ENCODE results near the gene TTI1. TPM values are rescaled to one million over a fixed set of nuclear protein-coding genes. Genes with fewer than 3 reads are reported as not detected.

Gene TTI1
- polyA plus RNA-seq, 1 of the 3 experiments (the other 2 are of a cell fraction): 15.6 TPM

GRCh38 chr20:37954190-37954589 lies 79.1 kb downstream of the TTI1 start:
- Histone ChIP-seq H4K20me1 (ENCODE audit: insufficient read depth) (no peaks in the 10 kb centered on the region), H3K9me2 (no peaks in the 10 kb centered on the region), H3K9me3 (no peaks in the 10 kb centered on the region), H2AFZ (ENCODE audit: low read depth) (no peak overlapping the region), H3K9ac (no peak overlapping the region), H3K36me3 (replicated peaks in 1 of 2; ENCODE audit: control insufficient read depth in 1 of 2, insufficient read depth in 2 of 2, low read length in 1 of 2) (no peaks in the 10 kb centered on the region), H3F3A (replicated peaks; ENCODE audit: insufficient read depth) (no peaks in the 10 kb centered on the region), H3K27ac (ENCODE audit: low read depth in 2 of 2, low read length in 1 of 2) (no peak overlapping the region), H3K4me3 (ENCODE audit: low read depth in 2 of 2, low read length in 1 of 2) (no peak overlapping the region), H3K79me2 (ENCODE audit: insufficient read depth) (no peaks in the 10 kb centered on the region), H3K4me1 (ENCODE audit: control insufficient read depth in 1 of 2, insufficient read depth in 2 of 2, low read depth in 1 of 2, low read length in 1 of 2) (peaks cover 0 to 4% of the 10 kb centered on the region in 2 experiments; a peak in 2 of 4 replicates), H3K4me2 (no peak overlapping the region), H3K27me3 (ENCODE audit: insufficient read depth) (no peaks in the 10 kb centered on the region)
- 86% methylated on average over 5 of the region's 5 CpGs for WGBS (ENCODE audit: low lambda C conversion rate)
- DNase-seq: no peak
- ChIA-PET CTCF (interaction anchor here (1.2 to 1.8 kb wide), 2 partner anchors 8 to 33 kb away, joined by 5 read pairs; no protein-coding TSS in a partner anchor), POLR2A (no interaction called here)
- TF ChIP-seq TAF1 (IDR thresholded peaks at IDR 0.05; ENCODE audit: borderline replicate concordance, low read depth, low read length) (no peak), NFIC (IDR thresholded peaks at IDR 0.05; ENCODE audit: borderline replicate concordance) (no peak), TEAD4 (IDR thresholded peaks at IDR 0.05; ENCODE audit: borderline replicate concordance, insufficient read depth) (no peak), MEF2A (IDR thresholded peaks at IDR 0.05; ENCODE audit: borderline replicate concordance, low read depth) (no peak), ELF1 (IDR thresholded peaks at IDR 0.05) (no peak), TCF12 (IDR thresholded peaks at IDR 0.05) (no peak), EZH2phosphoT487 (IDR thresholded peaks at IDR 0.05; ENCODE audit: borderline replicate concordance, low read depth) (no peak), RCOR1 (IDR thresholded peaks at IDR 0.05; ENCODE audit: low read length) (no peak), GABPA (IDR thresholded peaks at IDR 0.05; ENCODE audit: low read depth) (no peak), EP300 (IDR thresholded peaks at IDR 0.05; ENCODE audit: borderline replicate concordance in 1 of 2, low read depth in 1 of 2, low read length in 1 of 2) (no peak), SIN3A (IDR thresholded peaks at IDR 0.05; ENCODE audit: borderline replicate concordance, low read depth, low read length) (no peak), JUND (IDR thresholded peaks at IDR 0.05) (no peak)
- TF ChIP-seq, protein P1, sequence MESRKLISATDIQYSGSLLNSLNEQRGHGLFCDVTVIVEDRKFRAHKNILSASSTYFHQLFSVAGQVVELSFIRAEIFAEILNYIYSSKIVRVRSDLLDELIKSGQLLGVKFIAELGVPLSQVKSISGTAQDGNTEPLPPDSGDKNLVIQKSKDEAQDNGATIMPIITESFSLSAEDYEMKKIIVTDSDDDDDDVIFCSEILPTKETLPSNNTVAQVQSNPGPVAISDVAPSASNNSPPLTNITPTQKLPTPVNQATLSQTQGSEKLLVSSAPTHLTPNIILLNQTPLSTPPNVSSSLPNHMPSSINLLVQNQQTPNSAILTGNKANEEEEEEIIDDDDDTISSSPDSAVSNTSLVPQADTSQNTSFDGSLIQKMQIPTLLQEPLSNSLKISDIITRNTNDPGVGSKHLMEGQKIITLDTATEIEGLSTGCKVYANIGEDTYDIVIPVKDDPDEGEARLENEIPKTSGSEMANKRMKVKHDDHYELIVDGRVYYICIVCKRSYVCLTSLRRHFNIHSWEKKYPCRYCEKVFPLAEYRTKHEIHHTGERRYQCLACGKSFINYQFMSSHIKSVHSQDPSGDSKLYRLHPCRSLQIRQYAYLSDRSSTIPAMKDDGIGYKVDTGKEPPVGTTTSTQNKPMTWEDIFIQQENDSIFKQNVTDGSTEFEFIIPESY (IDR thresholded peaks at IDR 0.05; ENCODE audit: borderline replicate concordance, low read depth): no peak
- TF ChIP-seq, protein P2, sequence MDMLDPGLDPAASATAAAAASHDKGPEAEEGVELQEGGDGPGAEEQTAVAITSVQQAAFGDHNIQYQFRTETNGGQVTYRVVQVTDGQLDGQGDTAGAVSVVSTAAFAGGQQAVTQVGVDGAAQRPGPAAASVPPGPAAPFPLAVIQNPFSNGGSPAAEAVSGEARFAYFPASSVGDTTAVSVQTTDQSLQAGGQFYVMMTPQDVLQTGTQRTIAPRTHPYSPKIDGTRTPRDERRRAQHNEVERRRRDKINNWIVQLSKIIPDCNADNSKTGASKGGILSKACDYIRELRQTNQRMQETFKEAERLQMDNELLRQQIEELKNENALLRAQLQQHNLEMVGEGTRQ (IDR thresholded peaks at IDR 0.05; ENCODE audit: borderline replicate concordance, low read depth, low read length): no peak
- TF ChIP-seq, protein P3, sequence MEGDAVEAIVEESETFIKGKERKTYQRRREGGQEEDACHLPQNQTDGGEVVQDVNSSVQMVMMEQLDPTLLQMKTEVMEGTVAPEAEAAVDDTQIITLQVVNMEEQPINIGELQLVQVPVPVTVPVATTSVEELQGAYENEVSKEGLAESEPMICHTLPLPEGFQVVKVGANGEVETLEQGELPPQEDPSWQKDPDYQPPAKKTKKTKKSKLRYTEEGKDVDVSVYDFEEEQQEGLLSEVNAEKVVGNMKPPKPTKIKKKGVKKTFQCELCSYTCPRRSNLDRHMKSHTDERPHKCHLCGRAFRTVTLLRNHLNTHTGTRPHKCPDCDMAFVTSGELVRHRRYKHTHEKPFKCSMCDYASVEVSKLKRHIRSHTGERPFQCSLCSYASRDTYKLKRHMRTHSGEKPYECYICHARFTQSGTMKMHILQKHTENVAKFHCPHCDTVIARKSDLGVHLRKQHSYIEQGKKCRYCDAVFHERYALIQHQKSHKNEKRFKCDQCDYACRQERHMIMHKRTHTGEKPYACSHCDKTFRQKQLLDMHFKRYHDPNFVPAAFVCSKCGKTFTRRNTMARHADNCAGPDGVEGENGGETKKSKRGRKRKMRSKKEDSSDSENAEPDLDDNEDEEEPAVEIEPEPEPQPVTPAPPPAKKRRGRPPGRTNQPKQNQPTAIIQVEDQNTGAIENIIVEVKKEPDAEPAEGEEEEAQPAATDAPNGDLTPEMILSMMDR (IDR thresholded peaks at IDR 0.05): no peak
